HL-60 (cell line): ENCODE data around the gene FAM110A.
"Not testable (repeated sequence)": the region's sequence is repeated elsewhere in the genome, so short reads cannot be mapped to it uniquely, and the experiment has no call there.

Source experiments
- DNase-seq, 2 experiments: peaks; one replicate each; pipeline ENCODE4 v3.0.0-alpha.2; 2010 to 2020; ENCODE audit warnings: low read depth in 1 of 2, low spot score in 1 of 2
- H3K27ac ChIP-seq: fragments of 250-450 bp; sonication (Bioruptor Pico); replicated peaks from 2 replicates; pipeline ENCODE4 v1.5.1; 2020; ENCODE audit warnings: mild to moderate bottlenecking, moderate library complexity
- H3K27me3 ChIP-seq: fragments of 250-450 bp; sonication (Bioruptor Pico); 2 replicates; pipeline ENCODE4 v1.5.1; 2021; ENCODE audit warnings: mild to moderate bottlenecking, moderate library complexity; ENCODE audit not compliant: insufficient read depth, poor library complexity, severe bottlenecking
- H3K4me3 ChIP-seq: replicated peaks from 2 replicates; pipeline ENCODE4 v1.5.1; 2011; ENCODE audit warnings: mild to moderate bottlenecking, control low read depth, low read length; ENCODE audit not compliant: insufficient read depth
- GABPA ChIP-seq: IDR thresholded peaks from 2 replicates; pipeline ENCODE4 v1.6.1; 2012; ENCODE audit warnings: low read depth
- POLR2AphosphoS5 ChIP-seq: IDR thresholded peaks from 2 replicates; pipeline ENCODE4 v1.6.1; 2012; ENCODE audit warnings: low read depth
- SPI1 ChIP-seq: IDR thresholded peaks from 2 replicates; pipeline ENCODE4 v1.6.1; 2012; ENCODE audit warnings: low read depth, mild to moderate bottlenecking, borderline replicate concordance
- TF ChIP-seq, protein P1 (sequence below): IDR thresholded peaks from 2 replicates; pipeline ENCODE4 v1.6.1; 2012; ENCODE audit warnings: low read depth; ENCODE audit not compliant: insufficient replicate concordance
- TF ChIP-seq, protein P2 (sequence below): IDR thresholded peaks from one replicate; pipeline ENCODE4 v1.5.1; 2011; ENCODE audit warnings: low read length, control low read depth, inconsistent platforms; ENCODE audit not compliant: insufficient read depth

Gene FAM110A

DNA sequence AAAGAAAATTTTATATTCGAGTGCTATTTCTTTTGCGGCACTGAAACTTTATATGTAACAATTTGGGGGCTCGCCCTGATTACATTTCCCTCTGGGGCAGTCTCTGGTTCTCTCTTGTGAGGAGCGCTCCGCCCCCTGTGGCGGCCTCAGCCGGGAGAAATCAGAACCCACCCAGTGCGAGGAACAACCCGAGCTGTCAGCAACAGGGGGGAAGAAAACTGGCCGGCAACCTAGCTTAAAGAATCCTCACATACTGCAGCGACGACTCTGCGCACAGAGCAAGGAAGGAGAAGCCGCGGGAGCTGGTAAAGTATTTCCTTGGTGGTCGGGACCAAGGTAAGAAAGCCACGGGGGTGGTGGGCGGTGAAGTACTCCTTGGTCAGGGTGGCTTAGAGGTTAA lies 41.3 kb upstream of the FAM110A start:
- TF ChIP-seq POLR2AphosphoS5 (no peak), GABPA (no peak), SPI1 (no peak)
- TF ChIP-seq, protein P1, sequence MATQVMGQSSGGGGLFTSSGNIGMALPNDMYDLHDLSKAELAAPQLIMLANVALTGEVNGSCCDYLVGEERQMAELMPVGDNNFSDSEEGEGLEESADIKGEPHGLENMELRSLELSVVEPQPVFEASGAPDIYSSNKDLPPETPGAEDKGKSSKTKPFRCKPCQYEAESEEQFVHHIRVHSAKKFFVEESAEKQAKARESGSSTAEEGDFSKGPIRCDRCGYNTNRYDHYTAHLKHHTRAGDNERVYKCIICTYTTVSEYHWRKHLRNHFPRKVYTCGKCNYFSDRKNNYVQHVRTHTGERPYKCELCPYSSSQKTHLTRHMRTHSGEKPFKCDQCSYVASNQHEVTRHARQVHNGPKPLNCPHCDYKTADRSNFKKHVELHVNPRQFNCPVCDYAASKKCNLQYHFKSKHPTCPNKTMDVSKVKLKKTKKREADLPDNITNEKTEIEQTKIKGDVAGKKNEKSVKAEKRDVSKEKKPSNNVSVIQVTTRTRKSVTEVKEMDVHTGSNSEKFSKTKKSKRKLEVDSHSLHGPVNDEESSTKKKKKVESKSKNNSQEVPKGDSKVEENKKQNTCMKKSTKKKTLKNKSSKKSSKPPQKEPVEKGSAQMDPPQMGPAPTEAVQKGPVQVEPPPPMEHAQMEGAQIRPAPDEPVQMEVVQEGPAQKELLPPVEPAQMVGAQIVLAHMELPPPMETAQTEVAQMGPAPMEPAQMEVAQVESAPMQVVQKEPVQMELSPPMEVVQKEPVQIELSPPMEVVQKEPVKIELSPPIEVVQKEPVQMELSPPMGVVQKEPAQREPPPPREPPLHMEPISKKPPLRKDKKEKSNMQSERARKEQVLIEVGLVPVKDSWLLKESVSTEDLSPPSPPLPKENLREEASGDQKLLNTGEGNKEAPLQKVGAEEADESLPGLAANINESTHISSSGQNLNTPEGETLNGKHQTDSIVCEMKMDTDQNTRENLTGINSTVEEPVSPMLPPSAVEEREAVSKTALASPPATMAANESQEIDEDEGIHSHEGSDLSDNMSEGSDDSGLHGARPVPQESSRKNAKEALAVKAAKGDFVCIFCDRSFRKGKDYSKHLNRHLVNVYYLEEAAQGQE = no peak
- TF ChIP-seq, protein P2, sequence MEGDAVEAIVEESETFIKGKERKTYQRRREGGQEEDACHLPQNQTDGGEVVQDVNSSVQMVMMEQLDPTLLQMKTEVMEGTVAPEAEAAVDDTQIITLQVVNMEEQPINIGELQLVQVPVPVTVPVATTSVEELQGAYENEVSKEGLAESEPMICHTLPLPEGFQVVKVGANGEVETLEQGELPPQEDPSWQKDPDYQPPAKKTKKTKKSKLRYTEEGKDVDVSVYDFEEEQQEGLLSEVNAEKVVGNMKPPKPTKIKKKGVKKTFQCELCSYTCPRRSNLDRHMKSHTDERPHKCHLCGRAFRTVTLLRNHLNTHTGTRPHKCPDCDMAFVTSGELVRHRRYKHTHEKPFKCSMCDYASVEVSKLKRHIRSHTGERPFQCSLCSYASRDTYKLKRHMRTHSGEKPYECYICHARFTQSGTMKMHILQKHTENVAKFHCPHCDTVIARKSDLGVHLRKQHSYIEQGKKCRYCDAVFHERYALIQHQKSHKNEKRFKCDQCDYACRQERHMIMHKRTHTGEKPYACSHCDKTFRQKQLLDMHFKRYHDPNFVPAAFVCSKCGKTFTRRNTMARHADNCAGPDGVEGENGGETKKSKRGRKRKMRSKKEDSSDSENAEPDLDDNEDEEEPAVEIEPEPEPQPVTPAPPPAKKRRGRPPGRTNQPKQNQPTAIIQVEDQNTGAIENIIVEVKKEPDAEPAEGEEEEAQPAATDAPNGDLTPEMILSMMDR = no peak
- H3K4me3 ChIP-seq = no peak overlapping the region
- DNase-seq = no peak
- H3K27ac ChIP-seq = no peak overlapping the region
- no peaks in the 10 kb centered on the region for H3K27me3 ChIP-seq

GRCh38 chr20:796921-797320 lies 36.6 kb upstream of the FAM110A start:
- TF ChIP-seq, protein P2 = no peak
- DNase-seq = no peak
- H3K27ac ChIP-seq = no peak overlapping the region
- H3K27me3 ChIP-seq = no peaks in the 10 kb centered on the region
- H3K4me3 ChIP-seq = no peak overlapping the region

GRCh38 chr20:798746-799145 lies 34.8 kb upstream of the FAM110A start:
- not testable (repeated sequence) for H3K4me3 ChIP-seq, DNase-seq, H3K27ac ChIP-seq, H3K27me3 ChIP-seq

GRCh38 chr20:800026-800425 lies 33.5 kb upstream of the FAM110A start:
- H3K27me3 ChIP-seq, H3K27ac ChIP-seq, H3K4me3 ChIP-seq, DNase-seq: not testable (repeated sequence)

DNA sequence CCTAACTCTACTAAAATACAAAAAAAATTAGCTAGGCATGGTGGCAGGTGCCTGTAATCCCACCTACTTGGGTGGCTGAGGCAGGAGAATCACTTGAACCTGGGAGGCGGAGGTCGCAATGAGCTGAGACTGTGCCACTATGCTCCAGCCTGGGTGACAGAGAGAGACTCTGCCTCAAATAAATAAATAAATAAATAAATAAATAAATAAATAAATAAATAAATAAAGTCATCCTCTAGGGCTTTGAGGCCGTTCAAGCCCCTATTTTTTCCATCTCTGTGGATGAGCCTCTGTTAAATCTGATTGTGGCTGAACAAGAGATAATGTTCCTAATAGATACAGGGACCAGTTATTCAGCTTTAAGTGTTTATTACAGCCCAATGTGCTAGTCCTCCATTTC lies 31.8 kb upstream of the FAM110A start:
- Histone ChIP-seq H3K27ac (no peak overlapping the region), H3K4me3 (no peak overlapping the region), H3K27me3 (no peaks in the 10 kb centered on the region)
- no peak for TF ChIP-seq SPI1
- TF ChIP-seq, protein P2 = no peak
- TF ChIP-seq, protein P1 = no peak
- TF ChIP-seq GABPA = no peak
- TF ChIP-seq POLR2AphosphoS5 = no peak
- no peak for DNase-seq
